ENCODE measurements around the gene ZDHHC17.

ZDHHC17 gene

GRCh38 chr12:76878899-76879709 is 115.2 kb downstream of the ZDHHC17 start, which contains the start of gene CSRP2:
CSRP2 (minus strand) TSS chr12:76879019; CDS start chr12:76866260, 12,759 bp downstream.
- FAIRE-seq, result no peak

- FAIRE-seq, result no peak
Observed at GRCh38 chr12:76879710-76880518, 116.0 kb downstream of the ZDHHC17 start.

- FAIRE-seq, result no peak
Observed at GRCh38 chr12:76880519-76881023, 116.7 kb downstream of the ZDHHC17 start.

GRCh38 chr12:76881142-76881541 is 117.2 kb downstream of the ZDHHC17 start:
- FAIRE-seq, result no peak

- no peak for FAIRE-seq
Observed at GRCh38 chr12:76882367-76882766, 118.5 kb downstream of the ZDHHC17 start.

- no peak for FAIRE-seq
Observed at GRCh38 chr12:76883151-76883550, 119.2 kb downstream of the ZDHHC17 start.

GRCh38 chr12:76883811-76884210 is 119.9 kb downstream of the ZDHHC17 start:
- FAIRE-seq, result no peak

- FAIRE-seq, result no peak
Observed at GRCh38 chr12:76888775-76889174, 124.9 kb downstream of the ZDHHC17 start.

- FAIRE-seq, result no peak
Observed at GRCh38 chr12:76890151-76891143, 126.5 kb downstream of the ZDHHC17 start.

- FAIRE-seq, result no peak
Observed at GRCh38 chr12:76891609-76892008, 127.7 kb downstream of the ZDHHC17 start.

- no peak for FAIRE-seq
Observed at GRCh38 chr12:76895796-76896195, 131.9 kb downstream of the ZDHHC17 start.

- no peak for FAIRE-seq
Observed at GRCh38 chr12:76896274-76896673, 132.4 kb downstream of the ZDHHC17 start.

GRCh38 chr12:76898442-76898841 is 134.5 kb downstream of the ZDHHC17 start:
- FAIRE-seq, result no peak

GRCh38 chr12:76899522-76899921 is 135.6 kb downstream of the ZDHHC17 start:
- FAIRE-seq, result no peak

- FAIRE-seq, result no peak
Observed at GRCh38 chr12:76901628-76902380, 137.9 kb downstream of the ZDHHC17 start.

Data from endometrium (tissue), 2 donors.